Right atrium auricular region (tissue), 2 donors: ENCODE data around the gene ASMTL. TPM values are rescaled to one million over a fixed set of nuclear protein-coding genes. Genes with fewer than 3 reads are reported as not detected.
"Not testable (repeated sequence)": the region's sequence is repeated elsewhere in the genome, so short reads cannot be mapped to it uniquely, and the experiment has no call there.

Experiments used
- DNase-seq: peaks from one replicate; pipeline ENCODE4 v3.0.0-alpha.2; 2019; ENCODE audit warnings: low spot score
- H3K27ac ChIP-seq, 2 donors: fragments of 200-600 bp; sonication (generic); 1 replicate in 1 of 2; 2 replicates in 1 of 2; pipeline ENCODE4 v1.5.1; 2016 to 2019
- H3K27me3 ChIP-seq, 2 donors: fragments of 200-600 bp; sonication (generic); one replicate each; pipeline versions ENCODE4 v1.5.1 to v1.6.0; 2017 to 2019
- H3K36me3 ChIP-seq: fragments of 200-600 bp; sonication (generic); one replicate; pipeline ENCODE4 v1.5.1; 2016
- H3K4me1 ChIP-seq, 2 donors: fragments of 200-600 bp; sonication (generic); one replicate each; pipeline versions ENCODE4 v1.5.1 to v1.6.0; 2017 to 2019
- H3K4me3 ChIP-seq, 2 donors: fragments of 200-600 bp; sonication (generic); 1 replicate in 1 of 2; 2 replicates in 1 of 2; pipeline ENCODE4 v1.5.1; 2017 to 2019; ENCODE audit warnings: mild to moderate bottlenecking in 1 of 2, moderate library complexity in 1 of 2
- H3K9me3 ChIP-seq, 2 donors: fragments of 200-600 bp; sonication (generic); one replicate each; pipeline ENCODE4 v1.5.1; 2019
- CTCF ChIP-seq, 2 donors: fragments of 200-600 bp; sonication (generic); IDR thresholded peaks; one replicate each; pipeline ENCODE4 v1.5.1; 2019; ENCODE audit warnings: antibody characterized with exemption in 2 of 2
- total RNA-seq, 2 donors: library from RNA; depleted of rRNA; stranded (reverse); fragments of >200 nt; gene quantifications; one replicate each; pipeline ENCODE4 v1.1.0, GENCODE V29; 2016

Gene ASMTL
- total RNA-seq, 2 donors from 2014 or later = 20.1 to 31.9 TPM

GRCh38 chrX:1380672-1381233 lies 72.0 kb downstream of the ASMTL start:
- no peak overlapping the region for H3K4me3 ChIP-seq
- TF ChIP-seq CTCF (IDR thresholded peaks at IDR 0.05) = no peak
- H3K36me3 ChIP-seq = peaks cover 21% of the 10 kb centered on the region
- H3K27me3 ChIP-seq = no peaks in the 10 kb centered on the region
- H3K4me1 ChIP-seq = no peaks in the 10 kb centered on the region
- no peak overlapping the region for H3K27ac ChIP-seq
- no peak for DNase-seq
- no peaks in the 10 kb centered on the region for H3K9me3 ChIP-seq

GRCh38 chrX:1378306-1378759 lies 74.4 kb downstream of the ASMTL start:
- H3K27ac ChIP-seq = no peak overlapping the region
- no peaks in the 10 kb centered on the region for H3K4me1 ChIP-seq
- no peaks in the 10 kb centered on the region for H3K27me3 ChIP-seq
- DNase-seq = no peak
- no peaks in the 10 kb centered on the region for H3K36me3 ChIP-seq
- no peaks in the 10 kb centered on the region for H3K9me3 ChIP-seq
- TF ChIP-seq CTCF (IDR thresholded peaks at IDR 0.05) = no peak
- H3K4me3 ChIP-seq = no peak overlapping the region

GRCh38 chrX:1368385-1368698 lies 84.4 kb downstream of the ASMTL start:
- no peak for DNase-seq
- H3K9me3 ChIP-seq = no peaks in the 10 kb centered on the region
- H3K4me3 ChIP-seq = no peak overlapping the region
- H3K27ac ChIP-seq = no peak overlapping the region
- peaks cover 6% of the 10 kb centered on the region for H3K36me3 ChIP-seq
- no peaks in the 10 kb centered on the region for H3K4me1 ChIP-seq
- H3K27me3 ChIP-seq = no peaks in the 10 kb centered on the region
- TF ChIP-seq CTCF (IDR thresholded peaks at IDR 0.05) = no peak

GRCh38 chrX:1366363-1366762 lies 86.3 kb downstream of the ASMTL start:
- H3K9me3 ChIP-seq, H3K4me3 ChIP-seq, H3K36me3 ChIP-seq, DNase-seq, H3K27ac ChIP-seq, H3K27me3 ChIP-seq, H3K4me1 ChIP-seq: not testable (repeated sequence)

GRCh38 chrX:1361910-1362309 lies 90.8 kb downstream of the ASMTL start:
- no peak for TF ChIP-seq CTCF (IDR thresholded peaks at IDR 0.05)
- no peak for DNase-seq
- no peaks in the 10 kb centered on the region for H3K4me1 ChIP-seq
- no peak overlapping the region for H3K27ac ChIP-seq
- peaks cover 18% of the 10 kb centered on the region for H3K36me3 ChIP-seq
- no peaks in the 10 kb centered on the region for H3K27me3 ChIP-seq
- H3K9me3 ChIP-seq = peaks cover 6 to 9% of the 10 kb centered on the region in 2 donors
- H3K4me3 ChIP-seq = no peak overlapping the region

- no peak overlapping the region for H3K27ac ChIP-seq
- DNase-seq = no peak
- peaks cover 6 to 9% of the 10 kb centered on the region in 2 donors for H3K9me3 ChIP-seq
- TF ChIP-seq CTCF (IDR thresholded peaks at IDR 0.05) = no peak
- no peak overlapping the region for H3K4me3 ChIP-seq
- H3K36me3 ChIP-seq = peaks cover 18% of the 10 kb centered on the region
- H3K27me3 ChIP-seq = no peaks in the 10 kb centered on the region
- no peaks in the 10 kb centered on the region for H3K4me1 ChIP-seq
Observed at GRCh38 chrX:1361275-1361674, 91.4 kb downstream of the ASMTL start.
